ENCODE measurements around the gene CASKIN2. TPM values are rescaled to one million over a fixed set of nuclear protein-coding genes. Genes with fewer than 3 reads are reported as not detected.

CASKIN2 gene
- total and polyA plus RNA-seq, 10 of the 15 experiments (the other 5 are each of a cell fraction or from before 2014, with no cell fraction given): 0.02 to 2.7 (median 0.44) TPM; not detected in 1

DNA sequence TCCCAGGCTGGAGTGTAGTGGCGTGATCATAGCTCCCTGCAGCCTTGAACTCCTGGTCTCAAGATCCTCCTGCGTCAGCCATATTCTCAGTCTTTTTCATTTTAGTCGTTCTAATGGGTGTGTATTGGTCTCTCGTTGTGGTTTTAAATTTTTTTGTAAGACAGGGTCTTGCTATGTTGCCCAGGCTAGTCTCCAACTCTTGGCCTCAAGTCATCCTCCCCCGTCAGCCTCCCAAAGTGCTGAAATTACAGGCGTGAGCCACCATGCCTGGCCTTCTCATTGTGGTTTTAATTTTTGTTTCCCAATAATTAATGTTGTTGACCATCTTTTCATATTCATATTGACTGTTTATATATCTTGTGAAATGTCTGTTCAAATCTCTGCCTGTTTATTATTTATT lies 50.3 kb downstream of the CASKIN2 start (continued):
- TF ChIP-seq, protein P1, sequence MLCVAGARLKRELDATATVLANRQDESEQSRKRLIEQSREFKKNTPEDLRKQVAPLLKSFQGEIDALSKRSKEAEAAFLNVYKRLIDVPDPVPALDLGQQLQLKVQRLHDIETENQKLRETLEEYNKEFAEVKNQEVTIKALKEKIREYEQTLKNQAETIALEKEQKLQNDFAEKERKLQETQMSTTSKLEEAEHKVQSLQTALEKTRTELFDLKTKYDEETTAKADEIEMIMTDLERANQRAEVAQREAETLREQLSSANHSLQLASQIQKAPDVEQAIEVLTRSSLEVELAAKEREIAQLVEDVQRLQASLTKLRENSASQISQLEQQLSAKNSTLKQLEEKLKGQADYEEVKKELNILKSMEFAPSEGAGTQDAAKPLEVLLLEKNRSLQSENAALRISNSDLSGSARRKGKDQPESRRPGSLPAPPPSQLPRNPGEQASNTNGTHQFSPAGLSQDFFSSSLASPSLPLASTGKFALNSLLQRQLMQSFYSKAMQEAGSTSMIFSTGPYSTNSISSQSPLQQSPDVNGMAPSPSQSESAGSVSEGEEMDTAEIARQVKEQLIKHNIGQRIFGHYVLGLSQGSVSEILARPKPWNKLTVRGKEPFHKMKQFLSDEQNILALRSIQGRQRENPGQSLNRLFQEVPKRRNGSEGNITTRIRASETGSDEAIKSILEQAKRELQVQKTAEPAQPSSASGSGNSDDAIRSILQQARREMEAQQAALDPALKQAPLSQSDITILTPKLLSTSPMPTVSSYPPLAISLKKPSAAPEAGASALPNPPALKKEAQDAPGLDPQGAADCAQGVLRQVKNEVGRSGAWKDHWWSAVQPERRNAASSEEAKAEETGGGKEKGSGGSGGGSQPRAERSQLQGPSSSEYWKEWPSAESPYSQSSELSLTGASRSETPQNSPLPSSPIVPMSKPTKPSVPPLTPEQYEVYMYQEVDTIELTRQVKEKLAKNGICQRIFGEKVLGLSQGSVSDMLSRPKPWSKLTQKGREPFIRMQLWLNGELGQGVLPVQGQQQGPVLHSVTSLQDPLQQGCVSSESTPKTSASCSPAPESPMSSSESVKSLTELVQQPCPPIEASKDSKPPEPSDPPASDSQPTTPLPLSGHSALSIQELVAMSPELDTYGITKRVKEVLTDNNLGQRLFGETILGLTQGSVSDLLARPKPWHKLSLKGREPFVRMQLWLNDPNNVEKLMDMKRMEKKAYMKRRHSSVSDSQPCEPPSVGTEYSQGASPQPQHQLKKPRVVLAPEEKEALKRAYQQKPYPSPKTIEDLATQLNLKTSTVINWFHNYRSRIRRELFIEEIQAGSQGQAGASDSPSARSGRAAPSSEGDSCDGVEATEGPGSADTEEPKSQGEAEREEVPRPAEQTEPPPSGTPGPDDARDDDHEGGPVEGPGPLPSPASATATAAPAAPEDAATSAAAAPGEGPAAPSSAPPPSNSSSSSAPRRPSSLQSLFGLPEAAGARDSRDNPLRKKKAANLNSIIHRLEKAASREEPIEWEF (IDR thresholded peaks at IDR 0.05; ENCODE audit: insufficient replicate concordance, low read depth, low read length): no peak
- TF ChIP-seq ZZZ3 (IDR thresholded peaks at IDR 0.05; ENCODE audit: control insufficient read depth, insufficient read length, low read depth): no peak
- TF ChIP-seq, protein P2, sequence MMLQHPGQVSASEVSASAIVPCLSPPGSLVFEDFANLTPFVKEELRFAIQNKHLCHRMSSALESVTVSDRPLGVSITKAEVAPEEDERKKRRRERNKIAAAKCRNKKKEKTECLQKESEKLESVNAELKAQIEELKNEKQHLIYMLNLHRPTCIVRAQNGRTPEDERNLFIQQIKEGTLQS (IDR thresholded peaks at IDR 0.05; ENCODE audit: borderline replicate concordance, extremely low read depth, low read depth, low read length): no peak
- TF ChIP-seq, protein P3, sequence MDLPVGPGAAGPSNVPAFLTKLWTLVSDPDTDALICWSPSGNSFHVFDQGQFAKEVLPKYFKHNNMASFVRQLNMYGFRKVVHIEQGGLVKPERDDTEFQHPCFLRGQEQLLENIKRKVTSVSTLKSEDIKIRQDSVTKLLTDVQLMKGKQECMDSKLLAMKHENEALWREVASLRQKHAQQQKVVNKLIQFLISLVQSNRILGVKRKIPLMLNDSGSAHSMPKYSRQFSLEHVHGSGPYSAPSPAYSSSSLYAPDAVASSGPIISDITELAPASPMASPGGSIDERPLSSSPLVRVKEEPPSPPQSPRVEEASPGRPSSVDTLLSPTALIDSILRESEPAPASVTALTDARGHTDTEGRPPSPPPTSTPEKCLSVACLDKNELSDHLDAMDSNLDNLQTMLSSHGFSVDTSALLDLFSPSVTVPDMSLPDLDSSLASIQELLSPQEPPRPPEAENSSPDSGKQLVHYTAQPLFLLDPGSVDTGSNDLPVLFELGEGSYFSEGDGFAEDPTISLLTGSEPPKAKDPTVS (IDR thresholded peaks at IDR 0.05; ENCODE audit: low read depth, low read length): no peak
- TF ChIP-seq, protein P4, sequence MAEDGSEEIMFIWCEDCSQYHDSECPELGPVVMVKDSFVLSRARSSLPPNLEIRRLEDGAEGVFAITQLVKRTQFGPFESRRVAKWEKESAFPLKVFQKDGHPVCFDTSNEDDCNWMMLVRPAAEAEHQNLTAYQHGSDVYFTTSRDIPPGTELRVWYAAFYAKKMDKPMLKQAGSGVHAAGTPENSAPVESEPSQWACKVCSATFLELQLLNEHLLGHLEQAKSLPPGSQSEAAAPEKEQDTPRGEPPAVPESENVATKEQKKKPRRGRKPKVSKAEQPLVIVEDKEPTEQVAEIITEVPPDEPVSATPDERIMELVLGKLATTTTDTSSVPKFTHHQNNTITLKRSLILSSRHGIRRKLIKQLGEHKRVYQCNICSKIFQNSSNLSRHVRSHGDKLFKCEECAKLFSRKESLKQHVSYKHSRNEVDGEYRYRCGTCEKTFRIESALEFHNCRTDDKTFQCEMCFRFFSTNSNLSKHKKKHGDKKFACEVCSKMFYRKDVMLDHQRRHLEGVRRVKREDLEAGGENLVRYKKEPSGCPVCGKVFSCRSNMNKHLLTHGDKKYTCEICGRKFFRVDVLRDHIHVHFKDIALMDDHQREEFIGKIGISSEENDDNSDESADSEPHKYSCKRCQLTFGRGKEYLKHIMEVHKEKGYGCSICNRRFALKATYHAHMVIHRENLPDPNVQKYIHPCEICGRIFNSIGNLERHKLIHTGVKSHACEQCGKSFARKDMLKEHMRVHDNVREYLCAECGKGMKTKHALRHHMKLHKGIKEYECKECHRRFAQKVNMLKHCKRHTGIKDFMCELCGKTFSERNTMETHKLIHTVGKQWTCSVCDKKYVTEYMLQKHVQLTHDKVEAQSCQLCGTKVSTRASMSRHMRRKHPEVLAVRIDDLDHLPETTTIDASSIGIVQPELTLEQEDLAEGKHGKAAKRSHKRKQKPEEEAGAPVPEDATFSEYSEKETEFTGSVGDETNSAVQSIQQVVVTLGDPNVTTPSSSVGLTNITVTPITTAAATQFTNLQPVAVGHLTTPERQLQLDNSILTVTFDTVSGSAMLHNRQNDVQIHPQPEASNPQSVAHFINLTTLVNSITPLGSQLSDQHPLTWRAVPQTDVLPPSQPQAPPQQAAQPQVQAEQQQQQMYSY (CRISPR knock-in tag; IDR thresholded peaks at IDR 0.05): no peak

All from GM12878 (cell line).